ENCODE data around the gene WDR1. TPM values are rescaled to one million over a fixed set of nuclear protein-coding genes. Genes with fewer than 3 reads are reported as not detected.

The WDR1 gene
- total RNA-seq, 2 donors from 2014 or later: 437 to 476 TPM

DNA sequence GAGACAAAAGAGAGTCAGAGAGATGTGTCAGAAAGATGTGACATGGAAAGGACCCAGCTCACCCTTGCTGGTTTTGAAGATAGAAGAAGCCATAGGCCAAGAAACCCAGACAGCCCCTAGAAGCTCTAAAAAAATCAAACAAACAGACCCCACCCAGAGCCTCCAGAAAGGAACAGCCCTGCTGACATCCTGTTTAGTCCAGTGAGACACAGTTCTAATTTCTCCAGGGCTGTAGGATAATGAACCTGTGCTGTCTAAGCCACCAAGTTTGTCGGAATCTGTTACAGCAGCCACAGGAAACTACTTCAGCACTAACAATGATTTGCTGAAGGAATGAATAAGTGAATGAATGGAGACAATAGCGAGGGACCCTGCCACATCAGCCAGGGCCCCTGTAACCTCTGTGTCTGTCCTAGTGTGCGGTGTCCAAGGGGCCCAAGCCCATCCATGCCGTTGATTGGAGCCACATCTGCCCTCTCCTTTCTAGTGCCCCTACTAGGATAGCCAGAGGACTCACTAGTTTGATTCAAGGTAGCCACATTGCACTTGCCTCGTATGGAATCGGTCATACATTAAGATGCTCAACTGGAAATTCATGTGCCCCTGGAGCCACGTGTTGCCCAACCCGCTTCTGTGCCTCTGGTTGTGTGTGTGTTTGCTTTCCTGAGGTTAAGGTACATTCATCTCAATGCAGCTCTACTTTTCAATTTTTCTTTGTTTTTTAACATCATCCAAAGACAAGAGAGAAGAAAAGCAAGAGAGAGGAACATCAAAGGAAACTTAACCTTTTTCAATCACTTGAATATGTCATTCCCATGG, 62.8 kb downstream of the WDR1 start:
- Histone ChIP-seq H3K27ac (no peak overlapping the region), H3K4me3 (no peak overlapping the region), H3K9me3 (no peaks in the 10 kb centered on the region), H3K36me3 (no peaks in the 10 kb centered on the region), H3K27me3 (no peaks in the 10 kb centered on the region), H3K4me1 (no peaks in the 10 kb centered on the region), H3K9ac (ENCODE audit: low read depth in 2 of 2, low read length in 2 of 2) (no peak overlapping the region)
- DNase-seq: no peak
- intact Hi-C loops (cut with DNase I): no loop called here
- TF ChIP-seq, protein P1, sequence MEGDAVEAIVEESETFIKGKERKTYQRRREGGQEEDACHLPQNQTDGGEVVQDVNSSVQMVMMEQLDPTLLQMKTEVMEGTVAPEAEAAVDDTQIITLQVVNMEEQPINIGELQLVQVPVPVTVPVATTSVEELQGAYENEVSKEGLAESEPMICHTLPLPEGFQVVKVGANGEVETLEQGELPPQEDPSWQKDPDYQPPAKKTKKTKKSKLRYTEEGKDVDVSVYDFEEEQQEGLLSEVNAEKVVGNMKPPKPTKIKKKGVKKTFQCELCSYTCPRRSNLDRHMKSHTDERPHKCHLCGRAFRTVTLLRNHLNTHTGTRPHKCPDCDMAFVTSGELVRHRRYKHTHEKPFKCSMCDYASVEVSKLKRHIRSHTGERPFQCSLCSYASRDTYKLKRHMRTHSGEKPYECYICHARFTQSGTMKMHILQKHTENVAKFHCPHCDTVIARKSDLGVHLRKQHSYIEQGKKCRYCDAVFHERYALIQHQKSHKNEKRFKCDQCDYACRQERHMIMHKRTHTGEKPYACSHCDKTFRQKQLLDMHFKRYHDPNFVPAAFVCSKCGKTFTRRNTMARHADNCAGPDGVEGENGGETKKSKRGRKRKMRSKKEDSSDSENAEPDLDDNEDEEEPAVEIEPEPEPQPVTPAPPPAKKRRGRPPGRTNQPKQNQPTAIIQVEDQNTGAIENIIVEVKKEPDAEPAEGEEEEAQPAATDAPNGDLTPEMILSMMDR (IDR thresholded peaks at IDR 0.05): no peak

DNA sequence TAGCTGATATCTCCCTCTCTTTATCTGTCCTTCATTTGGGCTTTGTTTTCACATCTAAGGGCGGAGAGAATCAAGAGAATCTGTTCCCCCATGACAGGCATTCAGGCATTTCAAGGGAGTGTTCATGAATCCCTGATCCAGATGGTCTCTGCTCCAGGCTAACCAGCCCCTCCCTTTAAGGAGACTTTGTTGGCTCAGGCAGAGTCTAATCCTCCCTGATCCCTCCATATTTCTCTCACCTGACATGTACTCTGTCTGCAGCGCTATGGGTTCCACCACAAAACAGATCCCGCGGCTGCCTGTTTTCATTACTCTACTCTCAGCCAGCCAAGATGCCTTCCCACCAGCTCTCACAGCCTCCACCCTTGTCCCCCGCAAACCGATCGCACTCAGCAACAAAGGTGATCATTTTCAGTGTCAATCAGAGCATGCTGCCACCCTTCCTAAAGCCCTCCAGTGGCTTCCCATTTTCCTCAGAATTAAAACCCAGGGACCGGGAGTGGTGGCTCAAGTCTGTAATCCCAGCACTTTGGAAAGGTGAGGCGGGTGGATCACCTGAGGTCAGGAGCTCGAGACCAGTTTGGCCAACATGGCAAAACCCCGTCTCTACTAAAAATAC, 65.0 kb downstream of the WDR1 start:
- intact Hi-C loops (cut with DNase I): no loop called here
- Histone ChIP-seq H3K9ac (ENCODE audit: low read depth in 2 of 2, low read length in 2 of 2) (no peak overlapping the region), H3K4me3 (no peak overlapping the region), H3K4me1 (no peaks in the 10 kb centered on the region), H3K27me3 (no peaks in the 10 kb centered on the region), H3K27ac (no peak overlapping the region), H3K36me3 (no peaks in the 10 kb centered on the region), H3K9me3 (no peaks in the 10 kb centered on the region)
- TF ChIP-seq, protein P1 (IDR thresholded peaks at IDR 0.05): no peak
- DNase-seq: no peak

DNA sequence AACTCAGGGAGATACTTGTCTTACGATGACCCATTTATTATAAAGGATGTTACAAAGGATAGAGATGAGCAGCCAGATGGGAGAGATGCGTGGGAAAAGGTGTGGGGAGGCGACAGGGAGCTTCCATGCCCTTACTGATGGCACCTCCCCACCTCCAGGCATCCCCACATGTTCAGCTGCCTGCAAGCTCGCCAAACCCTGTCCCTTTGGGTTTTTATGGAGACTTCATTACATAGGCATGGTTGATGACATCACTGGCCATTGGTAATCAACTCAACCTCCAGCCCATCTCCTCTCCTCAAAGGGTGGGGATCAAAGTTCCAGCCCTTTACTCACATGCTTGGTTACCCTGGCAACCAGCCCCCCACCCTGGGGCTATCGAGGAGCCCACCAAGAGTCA, 65.9 kb downstream of the WDR1 start:
- no peaks in the 10 kb centered on the region for H3K4me1 ChIP-seq
- TF ChIP-seq, protein P1 (IDR thresholded peaks at IDR 0.05): no peak
- no peak overlapping the region for H3K9ac ChIP-seq (ENCODE audit: low read depth in 2 of 2, low read length in 2 of 2)
- H3K4me3 ChIP-seq: no peak overlapping the region
- no peaks in the 10 kb centered on the region for H3K9me3 ChIP-seq
- intact Hi-C loops (cut with DNase I): no loop called here
- no peak for DNase-seq
- H3K27ac ChIP-seq: no peak overlapping the region
- no peaks in the 10 kb centered on the region for H3K36me3 ChIP-seq
- no peaks in the 10 kb centered on the region for H3K27me3 ChIP-seq

DNA sequence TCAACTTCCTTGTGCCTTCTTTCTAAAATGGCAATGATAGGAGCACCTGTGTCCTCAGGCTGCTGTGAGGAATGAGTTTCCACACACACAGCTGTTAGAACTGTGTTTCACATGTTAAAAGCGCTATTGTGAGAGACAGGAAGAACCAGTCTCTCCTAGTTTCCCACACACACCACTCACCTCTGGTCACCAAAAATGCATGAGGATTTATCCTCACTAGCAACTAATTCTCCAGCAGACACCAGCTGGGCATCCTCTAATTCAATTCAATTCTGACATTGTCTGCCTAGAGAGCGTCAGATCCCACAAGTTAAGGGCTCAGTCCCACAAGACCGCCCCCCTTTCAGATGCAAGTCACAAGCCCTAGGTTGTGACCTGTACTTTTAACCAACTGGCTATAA, 66.3 kb downstream of the WDR1 start:
- Histone ChIP-seq H3K4me3 (no peak overlapping the region), H3K36me3 (no peaks in the 10 kb centered on the region), H3K4me1 (no peaks in the 10 kb centered on the region), H3K9ac (ENCODE audit: low read depth in 2 of 2, low read length in 2 of 2) (no peak overlapping the region), H3K9me3 (no peaks in the 10 kb centered on the region), H3K27ac (no peak overlapping the region), H3K27me3 (no peaks in the 10 kb centered on the region)
- intact Hi-C loops (cut with DNase I): no loop called here
- DNase-seq: no peak
- TF ChIP-seq, protein P1 (IDR thresholded peaks at IDR 0.05): no peak

DNA sequence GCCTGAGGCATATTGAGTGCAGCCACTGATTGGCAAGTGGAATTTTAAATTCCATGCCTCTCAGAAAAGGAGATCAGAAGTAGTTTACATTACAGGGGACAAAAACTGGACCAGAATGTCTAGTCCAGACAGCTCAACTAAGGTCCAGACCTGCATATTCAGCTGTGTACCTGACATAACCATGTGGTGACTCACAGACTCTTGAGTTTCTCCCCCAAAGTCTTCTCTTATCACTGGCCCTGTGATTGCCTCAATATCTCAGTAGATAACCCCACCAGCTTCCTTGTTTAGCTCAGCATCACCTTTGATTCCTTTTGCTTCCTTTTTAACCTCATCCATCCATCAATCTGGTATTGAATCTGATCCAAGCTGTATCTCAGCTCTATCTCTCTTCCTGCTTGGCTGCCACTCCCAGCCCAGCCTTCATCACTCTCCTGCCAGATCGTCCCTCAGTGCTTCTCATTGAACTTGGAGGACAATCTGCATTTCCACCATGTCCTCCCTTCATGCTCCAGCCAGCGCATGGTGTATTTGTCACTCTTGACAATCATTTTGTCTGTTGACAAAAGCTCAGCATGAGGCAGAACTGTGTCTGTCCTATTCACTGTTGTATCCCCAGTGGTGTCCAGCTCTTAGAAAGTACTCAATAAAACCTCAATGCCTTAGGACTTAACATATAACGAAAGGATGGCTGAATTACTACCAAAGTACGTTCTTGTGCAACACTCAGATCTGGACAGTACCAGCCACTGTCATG, 67.5 kb downstream of the WDR1 start:
- TF ChIP-seq, protein P1 (IDR thresholded peaks at IDR 0.05): no peak
- intact Hi-C loops (cut with DNase I): no loop called here
- Histone ChIP-seq H3K27ac (no peak overlapping the region), H3K4me3 (no peak overlapping the region), H3K4me1 (no peaks in the 10 kb centered on the region), H3K27me3 (no peaks in the 10 kb centered on the region), H3K36me3 (no peaks in the 10 kb centered on the region), H3K9me3 (no peaks in the 10 kb centered on the region), H3K9ac (ENCODE audit: low read depth in 2 of 2, low read length in 2 of 2) (no peak overlapping the region)
- DNase-seq: no peak

Measured in colonic mucosa (tissue), 4 donors.